ENCODE data around the gene DNASE1.

DNASE1 gene

GRCh38 chr16:3674513-3675295 is 20.2 kb downstream of the DNASE1 start:
- peaks cover 84% of the 10 kb centered on the region for H3K36me3 ChIP-seq
- H3K27me3 ChIP-seq (ENCODE audit: insufficient read depth, low read depth, severe bottlenecking), result no peaks in the 10 kb centered on the region
- H3K4me3 ChIP-seq (ENCODE audit: low read depth, low read length), result no peak overlapping the region
- H3K27ac ChIP-seq, result no peak overlapping the region
- no peaks in the 10 kb centered on the region for H3K9me3 ChIP-seq (ENCODE audit: severe bottlenecking)
- DNase-seq, result no peak
- no peak for TF ChIP-seq CTCF (IDR thresholded peaks at IDR 0.05; ENCODE audit: low read depth, low read length)

- DNase-seq, result no peak
- Histone ChIP-seq H3K9me3 (ENCODE audit: severe bottlenecking) (no peaks in the 10 kb centered on the region), H3K36me3 (peaks cover 92% of the 10 kb centered on the region), H3K27ac (no peak overlapping the region), H3K4me3 (ENCODE audit: low read depth, low read length) (no peak overlapping the region), H3K27me3 (ENCODE audit: insufficient read depth, low read depth, severe bottlenecking) (no peaks in the 10 kb centered on the region)
- no peak for TF ChIP-seq CTCF (IDR thresholded peaks at IDR 0.05; ENCODE audit: low read depth, low read length)
Measured at GRCh38 chr16:3675601-3676130, 21.2 kb downstream of the DNASE1 start.

- no peak overlapping the region for H3K27ac ChIP-seq
- DNase-seq, result no peak
- no peak overlapping the region for H3K4me3 ChIP-seq (ENCODE audit: low read depth, low read length)
- no peaks in the 10 kb centered on the region for H3K9me3 ChIP-seq (ENCODE audit: severe bottlenecking)
- H3K36me3 ChIP-seq, result peaks cover 92% of the 10 kb centered on the region
- no peaks in the 10 kb centered on the region for H3K27me3 ChIP-seq (ENCODE audit: insufficient read depth, low read depth, severe bottlenecking)
- TF ChIP-seq CTCF (IDR thresholded peaks at IDR 0.05; ENCODE audit: low read depth, low read length), result no peak
Measured at GRCh38 chr16:3677994-3678393, 23.5 kb downstream of the DNASE1 start.

GRCh38 chr16:3681206-3681605 is 26.7 kb downstream of the DNASE1 start:
- no peaks in the 10 kb centered on the region for H3K9me3 ChIP-seq (ENCODE audit: severe bottlenecking)
- H3K4me3 ChIP-seq (ENCODE audit: low read depth, low read length), result no peak overlapping the region
- no peak for DNase-seq
- no peak for TF ChIP-seq CTCF (IDR thresholded peaks at IDR 0.05; ENCODE audit: low read depth, low read length)
- H3K27me3 ChIP-seq (ENCODE audit: insufficient read depth, low read depth, severe bottlenecking), result no peaks in the 10 kb centered on the region
- peaks cover 93% of the 10 kb centered on the region for H3K36me3 ChIP-seq
- no peak overlapping the region for H3K27ac ChIP-seq

- Histone ChIP-seq H3K27me3 (ENCODE audit: insufficient read depth, low read depth, severe bottlenecking) (no peaks in the 10 kb centered on the region), H3K36me3 (peaks cover 79% of the 10 kb centered on the region), H3K9me3 (ENCODE audit: severe bottlenecking) (no peaks in the 10 kb centered on the region), H3K4me3 (ENCODE audit: low read depth, low read length) (no peak overlapping the region), H3K27ac (no peak overlapping the region)
- no peak for TF ChIP-seq CTCF (IDR thresholded peaks at IDR 0.05; ENCODE audit: low read depth, low read length)
- no peak for DNase-seq
Measured at GRCh38 chr16:3687021-3687420, 32.5 kb downstream of the DNASE1 start.

Measured in WERI-Rb-1 (cell line).